OCI-LY7 (cell line): ENCODE results near the gene TESPA1. TPM values are rescaled to one million over a fixed set of nuclear protein-coding genes. Genes with fewer than 3 reads are reported as not detected.

Experiments
- BruUV-seq: library from RNA; stranded (reverse); fragments of 400-500 nt; replicated peaks from 2 replicates; lab custom pipeline; 2021; lab: Mats Ljungman, UMichigan
- CTCF ChIA-PET: fragments of 300-600 bp; sonication (Branson Sonifier 250); formaldehyde crosslinking; loops from one replicate; lab custom pipeline; 2022; ENCODE audit warnings: antibody characterized with exemption; ENCODE audit not compliant: unreplicated experiment; lab: Charles Lee
- POLR2A ChIA-PET: fragments of 300-600 bp; sonication (Branson Sonifier 250); formaldehyde crosslinking; loops from one replicate; lab custom pipeline; 2022; ENCODE audit warnings: antibody characterized with exemption; lab: Charles Lee
- DNase-seq: peaks from one replicate; pipeline ENCODE4 v3.0.0-alpha.2; 2015; ENCODE audit warnings: low spot score
- H2AFZ ChIP-seq: fragments of 200-600 bp; sonication (generic), shearing (Covaris generic); 2 replicates; pipeline ENCODE4 v1.6.1; 2014; ENCODE audit warnings: mild to moderate bottlenecking, antibody characterized with exemption, low read length, moderate library complexity
- H3K27ac ChIP-seq: fragments of 200-600 bp; sonication (generic); 2 replicates; pipeline ENCODE4 v1.5.1; 2014; ENCODE audit warnings: mixed run types, low read depth, mild to moderate bottlenecking, moderate library complexity, low read length, inconsistent platforms; ENCODE audit not compliant: poor library complexity, severe bottlenecking
- H3K36me3 ChIP-seq: fragments of 200-600 bp; sonication (generic); 2 replicates; pipeline ENCODE4 v1.6.1; 2014; ENCODE audit warnings: mild to moderate bottlenecking, antibody characterized with exemption, low read length, moderate library complexity, mixed read lengths; ENCODE audit not compliant: insufficient read depth
- H3K4me1 ChIP-seq: fragments of 200-600 bp; sonication (generic); 2 replicates; pipeline ENCODE4 v1.5.1; 2014; ENCODE audit warnings: mild to moderate bottlenecking, low read length; ENCODE audit not compliant: insufficient read depth, poor library complexity, severe bottlenecking
- H3K4me2 ChIP-seq: fragments of 200-600 bp; sonication (generic); 2 replicates; pipeline ENCODE4 v1.6.1; 2014; ENCODE audit warnings: mild to moderate bottlenecking, low read length
- H3K4me3 ChIP-seq: fragments of 200-600 bp; sonication (generic); 2 replicates; pipeline ENCODE4 v1.5.1; 2014; ENCODE audit warnings: mild to moderate bottlenecking, low read depth, low read length; ENCODE audit not compliant: poor library complexity, severe bottlenecking
- H3K79me2 ChIP-seq: fragments of 200-600 bp; sonication (generic); 2 replicates; pipeline ENCODE4 v1.6.1; 2016; ENCODE audit warnings: low read depth, mild to moderate bottlenecking, low read length, moderate library complexity, mixed read lengths; ENCODE audit not compliant: insufficient read depth
- H3K9me2 ChIP-seq: fragments of 200-600 bp; sonication (generic); 2 replicates; pipeline ENCODE4 v1.6.1; 2016; ENCODE audit warnings: mild to moderate bottlenecking, low read length, mixed read lengths; ENCODE audit not compliant: insufficient read depth
- H3K9me3 ChIP-seq: fragments of 200-600 bp; sonication (generic); 2 replicates; pipeline ENCODE4 v1.6.1; 2014; ENCODE audit warnings: mild to moderate bottlenecking, mixed run types, low read length, mixed read lengths
- H4K20me1 ChIP-seq: fragments of 200-600 bp; sonication (generic); 2 replicates; pipeline ENCODE4 v1.6.1; 2014; ENCODE audit warnings: mild to moderate bottlenecking, antibody characterized with exemption, low read length, moderate library complexity, mixed read lengths; ENCODE audit not compliant: insufficient read depth
- CTCF ChIP-seq: fragments of 200-600 bp; sonication (generic); conservative IDR thresholded peaks from 2 replicates; pipeline ENCODE4 v1.5.1; 2014; ENCODE audit warnings: mild to moderate bottlenecking, antibody characterized with exemption, low read length, moderate library complexity, mixed read lengths
- EZH2phosphoT487 ChIP-seq: fragments of 200-600 bp; sonication (generic); IDR thresholded peaks from 2 replicates; pipeline ENCODE4 v1.6.1; 2018; ENCODE audit warnings: low read depth, borderline replicate concordance, mild to moderate bottlenecking, mixed run types, antibody characterized with exemption, low read length, moderate library complexity, mixed read lengths
- intact Hi-C: fragments of 100-400 bp; cut with micrococcal nuclease; formaldehyde crosslinking; loops from one replicate; pipeline ENCODE4 v1.10.0; 2022; ENCODE audit not compliant: unreplicated experiment
- total RNA-seq, 2 experiments: library from RNA; depleted of rRNA in 1 of 2; stranded (reverse); fragments of >200 nt in 1 of 2; shearing (Covaris generic) in 1 of 2; gene quantifications; 2 replicates each; pipeline ENCODE4 v1.2.3, GENCODE V29; 2014 to 2022

TESPA1 gene
- total RNA-seq, 2 experiments from 2014 or later: 9.5 to 24.1 TPM

GRCh38 chr12:54973556-54973955 is 11.0 kb downstream of the TESPA1 start:
- Histone ChIP-seq H3K9me2 (no peaks in the 10 kb centered on the region), H4K20me1 (no peaks in the 10 kb centered on the region), H3K79me2 (no peaks in the 10 kb centered on the region), H3K36me3 (peaks cover 13% of the 10 kb centered on the region; the same call in 1 of the 2 replicates), H3K27ac (no peak overlapping the region), H3K4me2 (no peak overlapping the region), H3K9me3 (no peaks in the 10 kb centered on the region), H3K4me3 (no peak overlapping the region), H2AFZ (no peak overlapping the region), H3K4me1 (no peaks in the 10 kb centered on the region)
- no peak for DNase-seq
- BruUV-seq: no TSS peak
- POLR2A ChIA-PET: interaction anchor here (0.7 to 1.5 kb wide), 2 partner anchors 12 to 277 kb away, joined by 3 read pairs; no protein-coding TSS in a partner anchor
- CTCF ChIA-PET: no interaction called here
- TF ChIP-seq EZH2phosphoT487 (no peak), CTCF (no peak)
- intact Hi-C loops: no loop called here

GRCh38 chr12:54970741-54971140 is 13.8 kb downstream of the TESPA1 start:
- intact Hi-C loops: no loop called here
- Histone ChIP-seq H3K4me2 (no peak overlapping the region), H4K20me1 (no peaks in the 10 kb centered on the region), H3K9me3 (no peaks in the 10 kb centered on the region), H3K9me2 (no peaks in the 10 kb centered on the region), H3K27ac (no peak overlapping the region), H2AFZ (no peak overlapping the region), H3K4me1 (no peaks in the 10 kb centered on the region), H3K79me2 (no peaks in the 10 kb centered on the region), H3K36me3 (peaks cover 20% of the 10 kb centered on the region), H3K4me3 (no peak overlapping the region)
- no peak for DNase-seq
- no TSS peak for BruUV-seq
- POLR2A ChIA-PET: interaction anchor here (0.6 to 1.1 kb wide), 4 partner anchors 10 to 123 kb away, joined by 3 read pairs; no protein-coding TSS in a partner anchor
- no peak for TF ChIP-seq CTCF
- no peak for TF ChIP-seq EZH2phosphoT487
- CTCF ChIA-PET: no interaction called here

GRCh38 chr12:54968181-54968730 is 16.3 kb downstream of the TESPA1 start:
- no peak overlapping the region for H3K27ac ChIP-seq
- no peak for TF ChIP-seq CTCF
- TF ChIP-seq EZH2phosphoT487: no peak
- no peak overlapping the region for H3K4me3 ChIP-seq
- H3K9me2 ChIP-seq: no peaks in the 10 kb centered on the region
- ChIA-PET POLR2A (interaction anchor here (1.4 kb wide), 1 partner anchor 8 kb away, joined by 3 read pairs; no protein-coding TSS in a partner anchor), CTCF (no interaction called here)
- no peak overlapping the region for H3K4me2 ChIP-seq
- no peaks in the 10 kb centered on the region for H4K20me1 ChIP-seq
- DNase-seq: no peak
- H3K9me3 ChIP-seq: no peaks in the 10 kb centered on the region
- BruUV-seq: no TSS peak
- intact Hi-C loops: no loop called here
- H3K79me2 ChIP-seq: no peaks in the 10 kb centered on the region
- no peaks in the 10 kb centered on the region for H3K4me1 ChIP-seq
- H3K36me3 ChIP-seq: peaks cover 21% of the 10 kb centered on the region
- H2AFZ ChIP-seq: no peak overlapping the region
